ENCODE results near the gene PAXIP1. TPM values are rescaled to one million over a fixed set of nuclear protein-coding genes. Genes with fewer than 3 reads are reported as not detected.

PAXIP1 gene
- total RNA-seq, 6 experiments from 2014 or later: 6.2 to 6.6 (median 6.4) TPM

DNA sequence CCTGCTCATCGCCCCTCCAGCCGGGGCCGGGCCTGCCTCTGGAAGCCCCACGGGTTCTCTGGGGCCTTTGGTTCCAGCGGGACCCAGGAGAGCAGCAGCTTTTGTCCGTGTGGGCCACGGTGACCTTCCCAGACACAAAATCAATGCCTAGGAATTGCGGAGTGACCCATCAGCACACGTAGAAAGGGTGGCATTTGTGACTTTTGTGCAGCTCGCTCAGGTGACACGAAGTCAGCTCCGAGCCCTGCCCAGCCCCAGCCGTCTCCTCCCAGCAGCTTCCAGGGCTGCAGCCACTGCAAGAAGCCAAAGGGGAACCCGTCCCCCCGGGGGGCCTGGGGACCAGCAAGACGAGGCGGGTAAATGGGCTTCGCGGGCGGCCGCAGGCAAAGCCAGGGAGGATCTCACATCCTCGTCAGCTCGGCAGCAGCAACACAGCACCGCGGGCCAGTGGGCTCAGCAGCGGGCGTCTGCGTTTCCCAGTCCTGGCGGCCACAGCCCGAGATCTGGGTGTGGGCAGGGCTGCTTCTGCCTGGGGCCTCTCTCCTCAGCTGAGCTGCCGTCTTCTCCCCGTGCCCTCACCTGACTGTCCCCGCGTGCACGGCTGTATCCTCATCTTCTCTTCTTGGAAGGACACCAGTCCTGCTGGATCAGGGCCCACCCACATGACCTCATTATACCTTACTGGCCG, 88.5 kb downstream of the PAXIP1 start:
- Histone ChIP-seq H3K4me1 (peaks cover 0 to 9% (median 0%) of the 10 kb centered on the region in 4 donors), H3K9me3 (no peaks in the 10 kb centered on the region), H3K27ac (no peak overlapping the region), H3K27me3 (no peaks in the 10 kb centered on the region), H3K4me3 (peak overlapping the region in 2 of 3 donors; percentile 10 to 15), H3K36me3 (no peaks in the 10 kb centered on the region)
- no peak for DNase-seq
- ATAC-seq: no peak
- WGBS (ENCODE audit: insufficient coverage, low coverage, low lambda C conversion rate, missing lambda C conversion rate): 33% methylated on average over 6 of the region's 36 CpGs
- intact Hi-C loops (cut with DNase I): loop anchor here in 1 of 2 donors (5.0 kb wide), 1 partner anchor 438 kb away; no protein-coding TSS in a partner anchor
- TF ChIP-seq POLR2A (IDR thresholded peaks at IDR 0.05): no peak
- TF ChIP-seq, protein P1, sequence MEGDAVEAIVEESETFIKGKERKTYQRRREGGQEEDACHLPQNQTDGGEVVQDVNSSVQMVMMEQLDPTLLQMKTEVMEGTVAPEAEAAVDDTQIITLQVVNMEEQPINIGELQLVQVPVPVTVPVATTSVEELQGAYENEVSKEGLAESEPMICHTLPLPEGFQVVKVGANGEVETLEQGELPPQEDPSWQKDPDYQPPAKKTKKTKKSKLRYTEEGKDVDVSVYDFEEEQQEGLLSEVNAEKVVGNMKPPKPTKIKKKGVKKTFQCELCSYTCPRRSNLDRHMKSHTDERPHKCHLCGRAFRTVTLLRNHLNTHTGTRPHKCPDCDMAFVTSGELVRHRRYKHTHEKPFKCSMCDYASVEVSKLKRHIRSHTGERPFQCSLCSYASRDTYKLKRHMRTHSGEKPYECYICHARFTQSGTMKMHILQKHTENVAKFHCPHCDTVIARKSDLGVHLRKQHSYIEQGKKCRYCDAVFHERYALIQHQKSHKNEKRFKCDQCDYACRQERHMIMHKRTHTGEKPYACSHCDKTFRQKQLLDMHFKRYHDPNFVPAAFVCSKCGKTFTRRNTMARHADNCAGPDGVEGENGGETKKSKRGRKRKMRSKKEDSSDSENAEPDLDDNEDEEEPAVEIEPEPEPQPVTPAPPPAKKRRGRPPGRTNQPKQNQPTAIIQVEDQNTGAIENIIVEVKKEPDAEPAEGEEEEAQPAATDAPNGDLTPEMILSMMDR (IDR thresholded peaks at IDR 0.05): no peak

DNA sequence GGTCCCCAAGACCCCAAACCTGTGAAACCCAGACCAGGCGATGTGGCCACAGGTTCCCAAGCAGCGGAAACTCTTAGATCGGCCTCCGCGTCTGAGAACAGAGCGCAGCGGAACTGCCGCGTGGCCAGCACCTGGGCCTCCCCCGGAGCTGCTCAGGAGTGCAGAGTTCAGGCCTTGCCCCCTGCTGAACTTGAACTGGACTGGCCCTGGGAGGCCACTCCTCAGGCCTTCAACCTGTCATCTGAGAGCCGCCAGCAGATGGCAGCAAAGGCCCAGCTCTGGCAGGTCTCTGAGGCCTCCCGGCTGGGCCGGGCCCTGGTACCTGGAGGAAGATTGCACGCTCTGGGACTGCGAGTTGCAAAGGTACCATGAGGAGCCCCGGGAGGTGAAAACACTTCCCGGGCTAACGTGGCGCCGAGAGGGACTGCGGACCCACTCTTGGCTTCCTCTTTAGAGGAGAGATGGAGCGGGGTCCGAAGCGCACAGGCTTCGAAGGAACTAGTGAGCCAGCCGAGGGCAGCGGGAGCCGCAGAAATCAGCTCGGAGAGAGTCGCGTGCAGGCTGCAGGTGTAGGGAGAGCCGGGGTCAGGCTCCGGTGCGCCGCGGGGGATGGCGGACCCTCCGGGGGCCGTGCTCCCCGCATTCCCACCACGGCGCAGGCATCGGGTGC, 89.2 kb downstream of the PAXIP1 start:
- H3K4me3 ChIP-seq: peak overlapping the region in 2 of 3 donors; percentile 10 to 15

DNA sequence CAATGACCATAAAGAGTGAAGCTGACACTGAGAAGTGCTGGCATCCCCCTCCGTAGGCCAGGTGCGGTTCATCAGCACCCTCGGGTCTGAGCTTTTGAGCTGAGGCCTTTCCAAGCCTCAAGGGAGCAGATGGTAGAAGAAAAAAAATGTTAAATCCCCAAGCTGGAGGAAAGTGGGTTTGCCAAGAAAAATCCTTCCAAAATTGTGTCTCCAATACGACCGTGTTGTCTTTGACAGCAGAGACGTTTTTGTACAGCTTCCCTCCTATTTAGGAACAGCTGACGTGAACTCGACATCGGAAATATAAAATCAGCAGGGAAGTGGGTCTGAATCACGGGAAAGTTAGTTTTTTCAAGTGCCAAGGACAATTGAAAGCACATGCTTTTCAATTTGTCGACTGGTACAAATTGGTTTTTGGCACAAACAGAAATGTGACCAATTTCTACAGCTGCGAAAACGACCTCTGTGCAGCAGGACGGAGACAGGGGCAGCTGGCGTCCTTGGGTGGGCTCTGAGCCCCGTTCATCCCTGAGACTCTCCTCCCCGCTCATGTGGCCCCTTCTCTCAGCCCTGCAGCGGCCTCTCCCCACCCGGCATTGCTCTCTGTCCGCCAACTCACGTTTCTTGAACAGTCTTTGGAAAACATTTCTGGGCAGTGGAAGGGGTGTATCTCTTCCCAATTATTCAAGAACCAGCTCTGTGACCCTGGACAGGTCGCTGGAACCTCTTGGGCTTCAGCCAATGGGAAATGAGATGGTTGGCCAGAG, 89.9 kb downstream of the PAXIP1 start:
- H3K9me3 ChIP-seq: no peaks in the 10 kb centered on the region
- H3K27me3 ChIP-seq: no peaks in the 10 kb centered on the region
- no peak overlapping the region for H3K27ac ChIP-seq
- DNase-seq: no peak
- no peak for ATAC-seq
- intact Hi-C loops (cut with DNase I): loop anchor here in 1 of 2 donors (5.0 kb wide), 1 partner anchor 439 kb away; no protein-coding TSS in a partner anchor
- TF ChIP-seq, protein P1 (IDR thresholded peaks at IDR 0.05): no peak
- no peak for TF ChIP-seq POLR2A (IDR thresholded peaks at IDR 0.05)
- peaks cover 0 to 9% (median 0%) of the 10 kb centered on the region in 4 donors for H3K4me1 ChIP-seq
- 64% methylated on average over 18 of the region's 22 CpGs for WGBS (ENCODE audit: insufficient coverage, low coverage, low lambda C conversion rate, missing lambda C conversion rate)
- H3K36me3 ChIP-seq: no peaks in the 10 kb centered on the region
- no peak overlapping the region for H3K4me3 ChIP-seq

More for the DNA sequence above, 89.2 kb downstream of the PAXIP1 start:
- 3% methylated on average over 10 of the region's 43 CpGs for WGBS (ENCODE audit: insufficient coverage, low coverage, low lambda C conversion rate, missing lambda C conversion rate)
- Histone ChIP-seq H3K27ac (no peak overlapping the region), H3K27me3 (no peaks in the 10 kb centered on the region), H3K4me1 (peaks cover 0 to 9% (median 0%) of the 10 kb centered on the region in 4 donors), H3K9me3 (no peaks in the 10 kb centered on the region), H3K36me3 (no peaks in the 10 kb centered on the region)
- ATAC-seq (peak; percentile 97 to 100 (median 99)), DNase-seq (peak; percentile 91 to 93 (median 91))
- TF ChIP-seq, protein P1 (IDR thresholded peaks at IDR 0.05): peak; percentile 91 to 96 (median 92)
- TF ChIP-seq POLR2A (IDR thresholded peaks at IDR 0.05): no peak
- intact Hi-C loops (cut with DNase I): loop anchor here in 1 of 2 donors (5.0 kb wide), 1 partner anchor 439 kb away; no protein-coding TSS in a partner anchor

DNA sequence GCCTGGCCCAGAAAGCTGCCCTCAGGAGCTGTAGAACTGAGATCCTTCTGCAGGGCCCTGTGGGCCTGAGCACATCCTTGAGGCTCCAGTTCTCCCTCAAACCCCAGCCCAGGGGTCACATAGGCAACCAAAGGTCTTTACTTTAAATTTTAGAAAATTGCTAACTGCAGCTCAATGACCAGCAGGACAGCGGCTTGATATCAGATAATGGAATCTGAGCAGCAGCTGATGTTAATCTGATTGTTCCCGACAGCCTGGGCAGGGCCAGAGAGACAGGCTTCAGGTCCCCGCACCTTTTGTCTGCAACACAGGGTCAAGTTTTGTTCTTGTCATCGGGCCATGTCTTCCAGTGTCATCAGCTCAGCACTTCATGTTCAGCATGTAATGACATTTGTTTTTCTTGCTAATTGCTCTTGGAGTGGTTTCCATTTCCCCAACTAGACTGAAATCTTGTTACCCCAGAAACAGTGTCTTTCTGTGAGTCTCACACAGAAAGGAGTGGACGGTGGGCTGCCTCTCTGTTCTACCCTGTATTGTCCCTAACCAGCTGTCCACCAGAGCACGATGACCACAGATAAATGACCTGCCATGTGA, 91.0 kb downstream of the PAXIP1 start:
- 87% methylated on average over 3 of the region's 6 CpGs for WGBS (ENCODE audit: insufficient coverage, low coverage, low lambda C conversion rate, missing lambda C conversion rate)
- no peak overlapping the region for H3K4me3 ChIP-seq
- intact Hi-C loops (cut with DNase I): loop anchor here in 1 of 2 donors (5.0 kb wide), 1 partner anchor 440 kb away; no protein-coding TSS in a partner anchor
- no peaks in the 10 kb centered on the region for H3K9me3 ChIP-seq
- DNase-seq (no peak), ATAC-seq (no peak)
- H3K27me3 ChIP-seq: no peaks in the 10 kb centered on the region
- no peaks in the 10 kb centered on the region for H3K36me3 ChIP-seq
- no peak for TF ChIP-seq POLR2A (IDR thresholded peaks at IDR 0.05)
- TF ChIP-seq, protein P1 (IDR thresholded peaks at IDR 0.05): no peak
- H3K27ac ChIP-seq: no peak overlapping the region
- H3K4me1 ChIP-seq: peaks cover 0 to 9% (median 0%) of the 10 kb centered on the region in 4 donors

Data from right lobe of liver (tissue), 6 donors.